CD4-positive, CD25-positive, alpha-beta regulatory T cell (primary cell): ENCODE data around the gene SEMG2. TPM values are rescaled to one million over a fixed set of nuclear protein-coding genes. Genes with fewer than 3 reads are reported as not detected.

Experiments
- ATAC-seq, 2 donors: fragments of 150-1000 bp; cut with Tn5 transposase; one replicate each; pipeline ENCODE4 v1.10.0; 2021; ENCODE audit warnings: low read depth in 2 of 2, moderate number of reproducible peaks in 2 of 2, moderate library complexity in 1 of 2
- DNase-seq, 3 donors: peaks; one replicate each; pipeline versions ENCODE4 v3.0.0 to v3.0.0-alpha.2; 2012 to 2022; ENCODE audit warnings: mixed read lengths in 1 of 3
- H3K27ac ChIP-seq: one replicate; pipeline ENCODE4 v1.7.0; 2013; ENCODE audit warnings: mild to moderate bottlenecking, low read length; ENCODE audit not compliant: insufficient read depth, poor library complexity, severe bottlenecking
- H3K27me3 ChIP-seq: one replicate; pipeline ENCODE4 v1.7.0; 2013; ENCODE audit warnings: low read length; ENCODE audit not compliant: control insufficient read depth, insufficient read depth
- H3K36me3 ChIP-seq: one replicate; pipeline ENCODE4 v1.7.0; 2013; ENCODE audit warnings: mild to moderate bottlenecking, low read length, moderate library complexity; ENCODE audit not compliant: control insufficient read depth, insufficient read depth
- H3K4me1 ChIP-seq: 2 replicates; pipeline ENCODE4 v1.7.0; 2013; ENCODE audit warnings: mild to moderate bottlenecking, low read length; ENCODE audit not compliant: insufficient read depth, control insufficient read depth, poor library complexity, severe bottlenecking
- H3K4me3 ChIP-seq: one replicate; pipeline ENCODE4 v1.7.0; 2013; ENCODE audit warnings: low read depth, mild to moderate bottlenecking, low read length, moderate library complexity
- H3K9me3 ChIP-seq, 2 experiments: 1 replicate in 1 of 2; 2 replicates in 1 of 2; pipeline ENCODE4 v1.7.0; 2013; ENCODE audit warnings: low read length in 2 of 2, mild to moderate bottlenecking in 1 of 2, moderate library complexity in 1 of 2; ENCODE audit not compliant: control insufficient read depth in 2 of 2
- H3K27ac Mint-ChIP-seq, 3 donors: one replicate each; pipeline ENCODE4 v1.8.0; 2020 to 2022; ENCODE audit warnings: mild to moderate bottlenecking in 3 of 3, mixed read lengths in 3 of 3, moderate library complexity in 2 of 3
- H3K27me3 Mint-ChIP-seq: one replicate; pipeline ENCODE4 v1.8.0; 2022; ENCODE audit warnings: mild to moderate bottlenecking, mixed read lengths
- H3K36me3 Mint-ChIP-seq: one replicate; pipeline ENCODE4 v1.8.0; 2020; ENCODE audit warnings: mixed read lengths
- H3K4me1 Mint-ChIP-seq, 4 donors: one replicate each; pipeline ENCODE4 v1.8.0; 2020 to 2022; ENCODE audit warnings: mixed read lengths in 4 of 4, mild to moderate bottlenecking in 1 of 4
- H3K4me3 Mint-ChIP-seq, 4 donors: one replicate each; pipeline ENCODE4 v1.8.0; 2020 to 2022; ENCODE audit warnings: mild to moderate bottlenecking in 4 of 4, mixed read lengths in 4 of 4, moderate library complexity in 3 of 4
- H3K9me3 Mint-ChIP-seq, 7 donors: one replicate each; pipeline ENCODE4 v1.8.0; 2020 to 2022; ENCODE audit warnings: mixed read lengths in 7 of 7, mild to moderate bottlenecking in 3 of 7, moderate library complexity in 2 of 7
- polyA plus RNA-seq, 4 donors: library from polyadenylated mRNA; unstranded; fragments of 300-500 nt; fragmentation: Illumina TruSeq; gene quantifications; one replicate each; pipeline ENCODE4 v1.2.3, GENCODE V29; 2021
- total RNA-seq: library from RNA; stranded (reverse); gene quantifications from one replicate; pipeline ENCODE4 v1.2.3, GENCODE V29; 2022

SEMG2 gene
- total RNA-seq (not detected), polyA plus RNA-seq (not detected)

GRCh38 chr20:45221076-45221475 is at the start of gene SEMG2:
SEMG2 (plus strand) TSS chr20:45221373; CDS start chr20:45221390, 17 bp downstream.
- DNase-seq (no peak), ATAC-seq (no peak)
- H3K4me3 ChIP-seq = no peak within 1 kb of the TSS
- no peaks in the 10 kb centered on the region for H3K36me3 ChIP-seq
- H3K27ac ChIP-seq = no peak within 1 kb of the TSS
- Mint-ChIP-seq H3K4me1 (no peaks in the 10 kb centered on the region), H3K27ac (no peak within 1 kb of the TSS), H3K9me3 (peaks cover 0 to 1% (median 0%) of the 10 kb centered on the region in 7 donors), H3K27me3 (peaks cover 43% of the 10 kb centered on the region), H3K4me3 (no peak within 1 kb of the TSS), H3K36me3 (no peaks in the 10 kb centered on the region)
- no peaks in the 10 kb centered on the region for H3K4me1 ChIP-seq
- H3K27me3 ChIP-seq = peaks cover 10% of the 10 kb centered on the region
- H3K9me3 ChIP-seq = no peaks in the 10 kb centered on the region

- no peak overlapping the region for H3K4me3 Mint-ChIP-seq
- Histone ChIP-seq H3K27me3 (peaks cover 24% of the 10 kb centered on the region), H3K9me3 (no peaks in the 10 kb centered on the region), H3K4me1 (no peaks in the 10 kb centered on the region), H3K27ac (no peak overlapping the region), H3K36me3 (no peaks in the 10 kb centered on the region), H3K4me3 (no peak overlapping the region)
- DNase-seq (no peak), ATAC-seq (no peak)
- no peaks in the 10 kb centered on the region for H3K4me1 Mint-ChIP-seq
- peaks cover 4% of the 10 kb centered on the region for H3K36me3 Mint-ChIP-seq
- H3K27me3 Mint-ChIP-seq = peaks cover 29% of the 10 kb centered on the region
- peaks cover 0 to 5% (median 0%) of the 10 kb centered on the region in 7 donors for H3K9me3 Mint-ChIP-seq
- H3K27ac Mint-ChIP-seq = peak overlapping the region in 1 of 3 donors; percentile 1
Observed at GRCh38 chr20:45173522-45173921, 47.7 kb upstream of the SEMG2 start.

GRCh38 chr20:45174434-45175364 is 46.5 kb upstream of the SEMG2 start, which contains the start of gene PI3:
PI3 (plus strand) TSS chr20:45174902; CDS start chr20:45174923, 21 bp downstream.
- no peaks in the 10 kb centered on the region for H3K9me3 ChIP-seq
- Mint-ChIP-seq H3K4me3 (no peak within 1 kb of the TSS), H3K36me3 (peaks cover 4% of the 10 kb centered on the region), H3K27me3 (peaks cover 26% of the 10 kb centered on the region), H3K27ac (peak within 1 kb of the TSS in 1 of 3 donors; percentile 1), H3K9me3 (peaks cover 0 to 5% (median 0%) of the 10 kb centered on the region in 7 donors), H3K4me1 (peaks cover 0 to 1% (median 0%) of the 10 kb centered on the region in 4 donors)
- no peak for ATAC-seq
- H3K4me1 ChIP-seq = no peaks in the 10 kb centered on the region
- H3K27me3 ChIP-seq = peaks cover 22% of the 10 kb centered on the region
- H3K36me3 ChIP-seq = no peaks in the 10 kb centered on the region
- no peak within 1 kb of the TSS for H3K27ac ChIP-seq
- DNase-seq = no peak
- H3K4me3 ChIP-seq = no peak within 1 kb of the TSS

- Mint-ChIP-seq H3K27ac (no peak overlapping the region), H3K27me3 (peaks cover 18% of the 10 kb centered on the region), H3K9me3 (peaks cover 0 to 1% (median 0%) of the 10 kb centered on the region in 7 donors), H3K4me1 (peaks cover 0 to 1% (median 0%) of the 10 kb centered on the region in 4 donors), H3K36me3 (no peaks in the 10 kb centered on the region), H3K4me3 (no peak overlapping the region)
- H3K4me1 ChIP-seq = no peaks in the 10 kb centered on the region
- H3K36me3 ChIP-seq = no peaks in the 10 kb centered on the region
- H3K27me3 ChIP-seq = peaks cover 17% of the 10 kb centered on the region
- no peak overlapping the region for H3K27ac ChIP-seq
- ATAC-seq (no peak), DNase-seq (no peak)
- H3K9me3 ChIP-seq = no peaks in the 10 kb centered on the region
- no peak overlapping the region for H3K4me3 ChIP-seq
Observed at GRCh38 chr20:45176526-45177267, 44.5 kb upstream of the SEMG2 start.

GRCh38 chr20:45179166-45179565 is 42.0 kb upstream of the SEMG2 start:
- H3K27ac ChIP-seq = no peak overlapping the region
- peaks cover 10% of the 10 kb centered on the region for H3K27me3 ChIP-seq
- no peak overlapping the region for H3K4me3 ChIP-seq
- no peaks in the 10 kb centered on the region for H3K36me3 ChIP-seq
- no peak overlapping the region for H3K4me3 Mint-ChIP-seq
- ATAC-seq (no peak), DNase-seq (no peak)
- peaks cover 18% of the 10 kb centered on the region for H3K27me3 Mint-ChIP-seq
- peaks cover 0 to 1% (median 0%) of the 10 kb centered on the region in 4 donors for H3K4me1 Mint-ChIP-seq
- no peak overlapping the region for H3K27ac Mint-ChIP-seq
- no peaks in the 10 kb centered on the region for H3K4me1 ChIP-seq
- no peaks in the 10 kb centered on the region for H3K36me3 Mint-ChIP-seq
- peaks cover 0 to 1% (median 0%) of the 10 kb centered on the region in 7 donors for H3K9me3 Mint-ChIP-seq
- H3K9me3 ChIP-seq = no peaks in the 10 kb centered on the region

GRCh38 chr20:45181639-45182038 is 39.5 kb upstream of the SEMG2 start:
- no peak overlapping the region for H3K4me3 Mint-ChIP-seq
- DNase-seq (no peak), ATAC-seq (no peak)
- H3K9me3 ChIP-seq = no peaks in the 10 kb centered on the region
- peaks cover 3% of the 10 kb centered on the region for H3K27me3 ChIP-seq
- H3K27ac Mint-ChIP-seq = no peak overlapping the region
- H3K4me3 ChIP-seq = no peak overlapping the region
- H3K4me1 Mint-ChIP-seq = peaks cover 0 to 1% (median 0%) of the 10 kb centered on the region in 4 donors
- H3K27me3 Mint-ChIP-seq = peaks cover 15% of the 10 kb centered on the region
- no peaks in the 10 kb centered on the region for H3K36me3 ChIP-seq
- no peak overlapping the region for H3K27ac ChIP-seq
- no peaks in the 10 kb centered on the region for H3K36me3 Mint-ChIP-seq
- no peaks in the 10 kb centered on the region for H3K4me1 ChIP-seq
- peaks cover 0 to 1% (median 0%) of the 10 kb centered on the region in 7 donors for H3K9me3 Mint-ChIP-seq

GRCh38 chr20:45183084-45183483 is 38.1 kb upstream of the SEMG2 start:
- Mint-ChIP-seq H3K4me3 (no peak overlapping the region), H3K4me1 (peaks cover 0 to 1% (median 0%) of the 10 kb centered on the region in 4 donors), H3K27ac (peak overlapping the region in 1 of 3 donors; percentile 30), H3K27me3 (peaks cover 11% of the 10 kb centered on the region), H3K9me3 (peaks cover 0 to 1% (median 0%) of the 10 kb centered on the region in 7 donors), H3K36me3 (no peaks in the 10 kb centered on the region)
- Histone ChIP-seq H3K36me3 (no peaks in the 10 kb centered on the region), H3K9me3 (no peaks in the 10 kb centered on the region), H3K4me1 (no peaks in the 10 kb centered on the region), H3K27me3 (peaks cover 3% of the 10 kb centered on the region), H3K27ac (no peak overlapping the region), H3K4me3 (no peak overlapping the region)
- ATAC-seq = no peak
- DNase-seq = no peak
